PFSK-1 (cell line): ENCODE data around the gene PFDN5.

Experiments
- REST ChIP-seq, 2 experiments: IDR thresholded peaks; 2 replicates each; pipeline versions ENCODE4 v1.6.1 to v1.8.0; 2011 to 2012; ENCODE audit warnings: low read depth in 2 of 2, low read length in 2 of 2, control low read depth in 1 of 2, inconsistent platforms in 1 of 2, mild to moderate bottlenecking in 1 of 2, moderate library complexity in 1 of 2; ENCODE audit not compliant: insufficient read depth in 1 of 2
- TAF1 ChIP-seq: IDR thresholded peaks from 2 replicates; pipeline ENCODE4 v1.6.1; 2012; ENCODE audit warnings: low read length, control low read depth, borderline replicate concordance; ENCODE audit not compliant: insufficient read depth

DNA sequence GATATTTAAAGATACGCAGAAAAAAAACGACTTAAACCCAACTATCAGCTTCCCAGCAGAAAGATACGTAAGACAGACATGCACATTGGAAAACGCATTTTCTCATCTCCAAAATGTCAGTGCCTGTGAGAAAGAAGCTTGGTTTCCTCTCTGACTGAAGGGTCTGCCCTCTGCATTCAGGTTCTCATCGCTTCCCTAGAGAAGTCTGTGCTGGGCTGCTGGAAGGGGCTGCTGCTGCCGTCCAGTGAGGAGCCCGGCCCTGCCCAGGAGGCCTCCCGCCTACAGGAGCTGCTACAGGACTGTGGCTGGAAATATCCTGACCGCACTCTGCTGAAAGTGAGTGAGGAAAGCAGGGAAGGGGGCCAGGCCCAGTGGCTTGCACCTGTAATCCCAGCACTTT is 4.7 kb upstream of the PFDN5 start:
- TF ChIP-seq TAF1, result no peak
- no peak for TF ChIP-seq REST (IDR thresholded peaks at IDR 0.05; ENCODE audit: insufficient read depth in 1 of 2, low read depth in 2 of 2, low read length in 2 of 2)
